ENCODE measurements around the gene GMCL1.
"Not testable (repeated sequence)": the region's sequence is repeated elsewhere in the genome, so short reads cannot be mapped to it uniquely, and the experiment has no call there.

The GMCL1 gene

GRCh38 chr2:69893684-69894551 lies 64.5 kb downstream of the GMCL1 start, which contains the start of gene SNRNP27:
TSS of gene SNRNP27 (plus strand) at chr2:69893956. CDS start at chr2:69893985, 29 bp downstream.
- TF ChIP-seq CTCF (IDR thresholded peaks at IDR 0.05; ENCODE audit: insufficient read depth, missing control alignments) = no peak
- peak; percentile 11 for FAIRE-seq
- peak; percentile 45 for DNase-seq (ENCODE audit: insufficient read length, low spot score)

- DNase-seq (ENCODE audit: insufficient read length, low spot score); FAIRE-seq: not testable (repeated sequence)
Measured at GRCh38 chr2:69894737-69895136, 65.3 kb downstream of the GMCL1 start.

GRCh38 chr2:69902213-69902922 lies 72.9 kb downstream of the GMCL1 start:
- TF ChIP-seq CTCF (IDR thresholded peaks at IDR 0.05; ENCODE audit: insufficient read depth, missing control alignments) = no peak
- FAIRE-seq (no peak), DNase-seq (ENCODE audit: insufficient read length, low spot score) (no peak)

- TF ChIP-seq CTCF (IDR thresholded peaks at IDR 0.05; ENCODE audit: insufficient read depth, missing control alignments) = no peak
- no peak for DNase-seq (ENCODE audit: insufficient read length, low spot score)
- no peak for FAIRE-seq
Measured at GRCh38 chr2:69907216-69907615, 77.8 kb downstream of the GMCL1 start.

GRCh38 chr2:69911985-69912563 lies 82.6 kb downstream of the GMCL1 start:
- FAIRE-seq (peak; percentile 21), DNase-seq (ENCODE audit: insufficient read length, low spot score) (no peak)
- peak; percentile 74 for TF ChIP-seq CTCF (IDR thresholded peaks at IDR 0.05; ENCODE audit: insufficient read depth, missing control alignments)

- TF ChIP-seq CTCF (IDR thresholded peaks at IDR 0.05; ENCODE audit: insufficient read depth, missing control alignments) = no peak
- DNase-seq (ENCODE audit: insufficient read length, low spot score) = no peak
- FAIRE-seq = peak; percentile 25
Measured at GRCh38 chr2:69914164-69914949, 84.9 kb downstream of the GMCL1 start.
